ENCODE data around the gene SLC25A10. TPM values are rescaled to one million over a fixed set of nuclear protein-coding genes. Genes with fewer than 3 reads are reported as not detected.
"Not testable (repeated sequence)": the region's sequence is repeated elsewhere in the genome, so short reads cannot be mapped to it uniquely, and the experiment has no call there.

The SLC25A10 gene
- total RNA-seq, 1 experiment from 2014 or later: 77.6 TPM

- DNase-seq: no peak
- H3K27me3 ChIP-seq: no peaks in the 10 kb centered on the region
- H3K36me3 ChIP-seq: no peaks in the 10 kb centered on the region
- H3K9me3 ChIP-seq: no peaks in the 10 kb centered on the region
- H3K4me3 ChIP-seq: no peak overlapping the region
Observed at GRCh38 chr17:81726004-81726403, 13.9 kb downstream of the SLC25A10 start.

- DNase-seq: no peak
- no peaks in the 10 kb centered on the region for H3K36me3 ChIP-seq
- H3K27me3 ChIP-seq: no peaks in the 10 kb centered on the region
- H3K9me3 ChIP-seq: no peaks in the 10 kb centered on the region
- H3K4me3 ChIP-seq: no peak overlapping the region
Observed at GRCh38 chr17:81727324-81728031, 15.4 kb downstream of the SLC25A10 start.

GRCh38 chr17:81733507-81734404 is 21.7 kb downstream of the SLC25A10 start:
- no peaks in the 10 kb centered on the region for H3K36me3 ChIP-seq
- H3K27me3 ChIP-seq: no peaks in the 10 kb centered on the region
- no peaks in the 10 kb centered on the region for H3K9me3 ChIP-seq
- H3K4me3 ChIP-seq: no peak overlapping the region
- peak; percentile 82 for DNase-seq

GRCh38 chr17:81734405-81735263 is 22.6 kb downstream of the SLC25A10 start:
- Histone ChIP-seq H3K9me3 (no peaks in the 10 kb centered on the region), H3K4me3 (no peak overlapping the region), H3K27me3 (no peaks in the 10 kb centered on the region), H3K36me3 (no peaks in the 10 kb centered on the region)
- no peak for DNase-seq

GRCh38 chr17:81735264-81736102 is 23.4 kb downstream of the SLC25A10 start:
- DNase-seq: peak; percentile 52
- H3K4me3 ChIP-seq: no peak overlapping the region
- no peaks in the 10 kb centered on the region for H3K9me3 ChIP-seq
- H3K36me3 ChIP-seq: no peaks in the 10 kb centered on the region
- H3K27me3 ChIP-seq: no peaks in the 10 kb centered on the region

GRCh38 chr17:81737947-81738800 is 26.1 kb downstream of the SLC25A10 start:
- Histone ChIP-seq H3K4me3 (no peak overlapping the region), H3K9me3 (no peaks in the 10 kb centered on the region), H3K27me3 (no peaks in the 10 kb centered on the region), H3K36me3 (no peaks in the 10 kb centered on the region)
- no peak for DNase-seq

- Histone ChIP-seq H3K27me3 (no peaks in the 10 kb centered on the region), H3K4me3 (no peak overlapping the region), H3K9me3 (no peaks in the 10 kb centered on the region), H3K36me3 (no peaks in the 10 kb centered on the region)
- DNase-seq: no peak
Observed at GRCh38 chr17:81738801-81739393, 26.8 kb downstream of the SLC25A10 start.

GRCh38 chr17:81739593-81739992 is 27.5 kb downstream of the SLC25A10 start:
- not testable (repeated sequence) for DNase-seq, H3K9me3 ChIP-seq, H3K4me3 ChIP-seq, H3K27me3 ChIP-seq, H3K36me3 ChIP-seq

- no peak for DNase-seq
- Histone ChIP-seq H3K4me3 (no peak overlapping the region), H3K9me3 (no peaks in the 10 kb centered on the region), H3K27me3 (no peaks in the 10 kb centered on the region), H3K36me3 (no peaks in the 10 kb centered on the region)
Observed at GRCh38 chr17:81740395-81740961, 28.4 kb downstream of the SLC25A10 start.

GRCh38 chr17:81741049-81741593 is 29.0 kb downstream of the SLC25A10 start:
- Histone ChIP-seq H3K9me3 (no peaks in the 10 kb centered on the region), H3K36me3 (no peaks in the 10 kb centered on the region), H3K27me3 (no peaks in the 10 kb centered on the region), H3K4me3 (no peak overlapping the region)
- DNase-seq: no peak

GRCh38 chr17:81741594-81742452 is 29.7 kb downstream of the SLC25A10 start:
- no peak overlapping the region for H3K4me3 ChIP-seq
- no peaks in the 10 kb centered on the region for H3K27me3 ChIP-seq
- H3K36me3 ChIP-seq: no peaks in the 10 kb centered on the region
- H3K9me3 ChIP-seq: no peaks in the 10 kb centered on the region
- peak; percentile 26 for DNase-seq

Measured in MG63 (cell line).